Measurements from ENCODE around the gene UNC13A. TPM values are rescaled to one million over a fixed set of nuclear protein-coding genes. Genes with fewer than 3 reads are reported as not detected.

UNC13A gene
- total RNA-seq, 1 donor from 2014 or later = 0.04 TPM

DNA sequence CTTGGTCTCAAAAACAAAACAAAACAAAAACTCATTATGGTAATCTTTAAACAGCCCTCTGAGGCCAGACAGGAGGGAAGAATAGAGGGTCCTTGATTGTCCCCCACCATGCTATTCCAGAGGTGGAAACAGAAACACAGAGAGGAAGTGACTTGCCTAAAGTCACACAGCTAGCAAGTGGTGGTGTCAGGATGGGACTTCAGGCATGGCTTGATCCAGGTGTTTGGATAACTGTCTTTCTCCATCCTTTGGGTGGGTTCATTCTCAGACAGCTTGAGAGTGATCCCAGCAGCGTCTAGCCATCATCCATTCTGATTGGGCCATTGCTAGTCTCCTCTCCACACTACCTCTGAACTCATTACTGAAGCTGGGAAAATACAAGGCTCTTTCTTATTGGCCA lies 120.2 kb downstream of the UNC13A start:
- Mint-ChIP-seq H3K4me3 (no peak overlapping the region), H3K27me3 (no peaks in the 10 kb centered on the region), H3K27ac (no peak overlapping the region), H3K4me1 (no peaks in the 10 kb centered on the region), H3K9me3 (no peaks in the 10 kb centered on the region), H3K36me3 (ENCODE audit: low read depth) (peaks cover 77% of the 10 kb centered on the region)
- ChIA-PET CTCF (no interaction called here), POLR2A (interaction anchor here (0.6 to 0.9 kb wide), 2 partner anchors 7 to 14 kb away, joined by 3 read pairs; no protein-coding TSS in a partner anchor)
- no peak for TF ChIP-seq CTCF (IDR thresholded peaks at IDR 0.05)
- intact Hi-C loops (cut with micrococcal nuclease) = no loop called here
- ATAC-seq (ENCODE audit: low read depth) (no peak), DNase-seq (no peak)

DNA sequence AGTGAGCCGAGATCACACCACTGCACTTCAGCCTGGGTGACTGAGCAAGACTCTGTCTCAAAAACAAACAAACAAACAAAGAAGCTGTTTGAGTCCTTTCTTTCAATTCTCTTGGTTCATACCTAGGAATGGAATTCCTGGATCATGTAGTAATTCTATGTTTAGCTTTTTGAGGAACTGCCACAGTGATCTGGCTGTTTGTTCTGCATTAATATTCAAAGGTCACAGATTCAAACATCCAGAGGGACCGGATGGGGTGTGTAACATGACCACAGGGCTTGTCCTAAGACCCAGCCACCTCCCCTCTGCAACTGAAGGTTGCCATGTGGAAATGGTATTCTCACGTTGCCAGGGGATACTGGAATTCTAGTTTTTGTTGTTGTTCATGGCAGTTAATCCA lies 122.5 kb downstream of the UNC13A start:
- CTCF ChIA-PET = interaction anchor here (1.1 kb wide), 1 partner anchor 9 kb away, joined by 3 read pairs; no protein-coding TSS in a partner anchor
- no peak overlapping the region for H3K27ac Mint-ChIP-seq
- no peaks in the 10 kb centered on the region for H3K4me1 Mint-ChIP-seq
- intact Hi-C loops (cut with micrococcal nuclease) = no loop called here
- H3K27me3 Mint-ChIP-seq = no peaks in the 10 kb centered on the region
- no peaks in the 10 kb centered on the region for H3K9me3 Mint-ChIP-seq
- DNase-seq (no peak), ATAC-seq (ENCODE audit: low read depth) (no peak)
- H3K4me3 Mint-ChIP-seq = no peak overlapping the region
- POLR2A ChIA-PET = no interaction called here
- TF ChIP-seq CTCF (IDR thresholded peaks at IDR 0.05) = no peak
- peaks cover 77% of the 10 kb centered on the region for H3K36me3 Mint-ChIP-seq (ENCODE audit: low read depth)

- ChIA-PET POLR2A (interaction anchor here (0.6 kb wide), 1 partner anchor 34 kb away, joined by 6 read pairs; no protein-coding TSS in a partner anchor), CTCF (no interaction called here)
- Mint-ChIP-seq H3K27ac (no peak overlapping the region), H3K4me1 (peaks cover 3% of the 10 kb centered on the region), H3K9me3 (no peaks in the 10 kb centered on the region), H3K27me3 (no peaks in the 10 kb centered on the region), H3K4me3 (no peak overlapping the region), H3K36me3 (ENCODE audit: low read depth) (peaks cover 82% of the 10 kb centered on the region)
- ATAC-seq (ENCODE audit: low read depth) (no peak), DNase-seq (no peak)
- TF ChIP-seq CTCF (IDR thresholded peaks at IDR 0.05) = no peak
- intact Hi-C loops (cut with micrococcal nuclease) = no loop called here
Observed at GRCh38 chr19:17564781-17565180, 123.4 kb downstream of the UNC13A start.

- Mint-ChIP-seq H3K27ac (no peak overlapping the region), H3K4me1 (peaks cover 3% of the 10 kb centered on the region), H3K27me3 (no peaks in the 10 kb centered on the region), H3K4me3 (no peak overlapping the region), H3K9me3 (no peaks in the 10 kb centered on the region), H3K36me3 (ENCODE audit: low read depth) (peaks cover 68% of the 10 kb centered on the region)
- no peak for TF ChIP-seq CTCF (IDR thresholded peaks at IDR 0.05)
- no peak for DNase-seq
- ChIA-PET CTCF (interaction anchor here (1.9 to 2.2 kb wide), 2 partner anchors 11 to 67 kb away, joined by 6 to 8 read pairs; no protein-coding TSS in a partner anchor), POLR2A (interaction anchor here (0.7 kb wide), 1 partner anchor 39 kb away, joined by 3 read pairs; no protein-coding TSS in a partner anchor)
- intact Hi-C loops (cut with micrococcal nuclease) = no loop called here
- no peak for ATAC-seq (ENCODE audit: low read depth)
Observed at GRCh38 chr19:17562561-17562960, 125.6 kb downstream of the UNC13A start.

DNA sequence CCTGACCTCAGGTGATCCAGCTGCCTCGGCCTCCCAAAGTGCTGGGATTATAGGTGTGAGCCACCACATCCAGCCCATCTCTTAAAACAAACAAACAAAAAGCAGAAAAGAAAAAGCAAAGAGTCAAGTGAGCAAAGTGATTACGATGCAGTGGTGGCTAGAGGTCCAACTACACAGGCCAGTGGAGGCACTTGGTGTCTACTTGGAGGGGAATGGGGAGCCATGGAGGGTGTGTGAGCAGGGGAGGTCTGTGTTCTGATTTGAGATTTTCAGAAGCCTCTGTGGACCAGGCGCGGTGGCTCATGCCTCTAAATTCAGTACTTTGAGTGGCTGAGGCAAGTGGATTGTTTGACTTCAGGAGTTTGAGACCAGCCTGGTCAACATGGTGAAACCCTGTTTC lies 126.1 kb downstream of the UNC13A start:
- no peaks in the 10 kb centered on the region for H3K27me3 Mint-ChIP-seq
- H3K4me3 Mint-ChIP-seq = no peak overlapping the region
- ChIA-PET POLR2A (interaction anchor here (0.7 kb wide), 1 partner anchor 39 kb away, joined by 3 read pairs; no protein-coding TSS in a partner anchor), CTCF (no interaction called here)
- intact Hi-C loops (cut with micrococcal nuclease) = no loop called here
- H3K36me3 Mint-ChIP-seq (ENCODE audit: low read depth) = peaks cover 64% of the 10 kb centered on the region
- no peaks in the 10 kb centered on the region for H3K9me3 Mint-ChIP-seq
- peaks cover 3% of the 10 kb centered on the region for H3K4me1 Mint-ChIP-seq
- ATAC-seq (ENCODE audit: low read depth) (no peak), DNase-seq (no peak)
- no peak overlapping the region for H3K27ac Mint-ChIP-seq
- TF ChIP-seq CTCF (IDR thresholded peaks at IDR 0.05) = no peak
